GM10847 (cell line): ENCODE data around the gene SLC28A1.

Experiments
- POLR2A ChIP-seq: IDR thresholded peaks from 2 replicates; pipeline ENCODE4 v1.6.1; 2011; ENCODE audit not compliant: insufficient read length; ENCODE audit errors: extremely low read depth

Gene SLC28A1

DNA sequence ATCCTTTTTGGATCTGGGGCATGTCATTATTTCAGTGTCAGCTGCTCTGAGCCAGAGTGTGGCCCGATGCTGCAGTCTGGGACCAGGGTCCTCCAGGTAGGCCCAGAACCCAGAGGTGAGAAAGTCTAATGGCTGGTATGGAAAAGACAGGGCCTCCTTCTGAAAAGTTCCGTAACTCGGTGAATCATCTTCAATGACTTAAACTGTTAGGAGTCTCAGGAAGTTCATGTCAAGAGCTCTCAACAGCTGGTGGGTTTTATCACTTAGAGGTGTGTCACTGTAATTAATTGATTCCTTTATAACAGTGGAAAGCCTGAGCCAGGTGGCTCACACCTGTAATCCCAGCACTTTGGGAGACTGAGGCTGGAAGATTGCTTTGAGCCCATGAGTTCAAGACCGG is 68.7 kb downstream of the SLC28A1 start:
- no peak for TF ChIP-seq POLR2A

DNA sequence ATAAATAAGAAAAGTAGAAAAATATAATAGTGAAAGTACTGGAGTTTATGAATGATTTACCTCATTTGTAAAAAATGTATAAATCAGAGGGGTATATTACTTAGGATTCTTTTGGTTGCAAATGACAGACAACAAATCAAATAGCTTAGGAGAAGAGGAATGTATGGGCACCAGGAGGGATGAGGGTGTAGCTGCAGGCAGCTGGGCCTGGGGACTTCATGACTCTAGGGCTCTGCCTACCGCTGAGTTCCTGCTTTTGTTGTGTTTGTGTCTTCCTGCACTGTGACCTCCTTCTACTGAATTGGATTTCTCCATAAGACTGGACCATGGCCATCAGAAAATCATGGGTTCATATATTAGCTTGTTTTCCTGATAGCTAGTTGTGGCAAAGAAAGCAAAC is 69.3 kb downstream of the SLC28A1 start:
- TF ChIP-seq POLR2A, result no peak

DNA sequence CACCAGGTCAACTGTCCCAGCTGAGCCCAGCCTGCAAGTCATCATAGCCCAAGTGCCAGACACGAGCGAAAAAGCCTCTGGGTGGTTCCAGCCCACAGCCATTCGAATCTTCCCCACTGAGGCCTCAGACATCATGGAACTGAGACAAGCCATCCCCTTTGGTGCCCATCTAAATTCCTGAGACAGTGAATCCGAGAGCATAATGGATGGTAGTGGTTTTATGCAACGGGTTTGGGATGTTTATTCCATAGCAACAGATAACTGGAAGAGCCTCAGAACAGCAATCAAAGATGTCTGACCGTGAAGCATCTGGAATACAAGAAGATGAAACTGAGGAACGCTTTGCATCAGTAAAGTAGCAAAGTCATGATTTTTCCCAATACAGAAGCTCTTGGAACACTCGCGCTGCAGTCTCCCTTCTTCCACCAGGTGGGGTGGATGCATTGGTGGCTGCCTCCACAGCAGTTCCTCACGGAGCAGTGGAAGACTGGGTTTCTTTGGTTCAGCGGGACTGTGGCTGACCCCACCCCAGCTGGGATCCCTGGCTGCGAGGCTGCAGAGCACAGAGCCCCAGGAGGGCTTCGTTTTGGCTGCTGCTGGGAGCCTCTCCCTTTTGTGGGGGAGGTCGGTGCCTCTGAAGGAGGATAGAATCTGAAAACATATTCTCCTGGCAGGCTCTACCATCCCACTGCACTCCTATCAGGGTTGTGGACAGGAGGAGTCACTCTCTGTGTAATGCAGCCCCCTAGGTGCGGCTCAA is 70.8 kb downstream of the SLC28A1 start:
- no peak for TF ChIP-seq POLR2A

DNA sequence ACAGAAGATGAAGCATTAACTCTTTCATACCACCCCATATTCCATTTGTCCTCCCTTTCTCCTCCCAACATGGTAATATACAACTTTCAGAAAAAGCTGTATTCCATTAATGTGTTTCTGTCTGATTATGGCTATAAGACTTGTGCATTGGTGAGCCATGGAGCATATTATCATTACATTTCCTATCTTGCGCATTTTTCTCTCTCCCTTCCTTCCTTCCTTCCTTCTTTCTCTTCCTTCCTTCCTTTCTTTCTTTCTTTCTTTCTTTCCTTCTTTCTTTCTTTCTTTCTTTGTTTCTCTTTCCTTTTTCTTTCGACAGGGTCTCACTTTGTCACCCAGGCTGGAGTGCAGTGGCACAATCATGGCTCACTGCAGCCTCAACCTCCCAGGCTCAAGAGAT is 71.7 kb downstream of the SLC28A1 start:
- no peak for TF ChIP-seq POLR2A

DNA sequence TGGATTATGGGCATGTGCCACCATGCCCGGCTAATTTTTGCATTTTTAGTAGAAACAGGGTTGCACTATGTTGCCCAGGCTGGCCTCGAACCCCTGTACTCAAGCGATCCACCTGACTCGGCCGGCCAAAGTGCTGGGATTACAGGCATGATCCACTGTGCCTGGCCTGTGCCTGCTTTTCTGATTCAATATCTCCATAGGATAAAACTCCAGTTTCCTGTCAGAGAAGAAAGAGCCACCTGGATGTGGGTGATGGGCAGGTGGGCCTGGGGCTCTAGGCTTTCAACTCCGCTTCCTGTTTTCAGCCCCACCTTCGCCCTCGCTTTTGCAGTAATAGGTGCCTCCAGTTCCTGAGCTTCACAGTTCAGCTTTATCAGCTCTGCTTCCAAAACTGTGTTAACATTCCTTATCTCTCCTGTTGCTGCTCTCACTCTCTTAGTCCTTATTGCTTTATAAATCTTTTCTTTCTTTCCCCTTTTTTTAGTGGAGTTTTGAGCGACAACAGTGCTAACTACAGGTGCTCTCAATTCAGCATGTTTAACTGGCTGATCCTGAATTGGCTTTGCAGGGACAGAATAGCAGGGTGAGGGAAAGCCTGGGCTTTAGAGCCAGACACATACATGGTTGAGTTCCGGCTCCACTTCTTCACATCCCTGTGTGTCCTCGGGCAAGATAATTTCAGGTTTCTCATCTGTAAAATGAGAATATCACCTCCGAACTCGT is 76.1 kb downstream of the SLC28A1 start:
- no peak for TF ChIP-seq POLR2A

DNA sequence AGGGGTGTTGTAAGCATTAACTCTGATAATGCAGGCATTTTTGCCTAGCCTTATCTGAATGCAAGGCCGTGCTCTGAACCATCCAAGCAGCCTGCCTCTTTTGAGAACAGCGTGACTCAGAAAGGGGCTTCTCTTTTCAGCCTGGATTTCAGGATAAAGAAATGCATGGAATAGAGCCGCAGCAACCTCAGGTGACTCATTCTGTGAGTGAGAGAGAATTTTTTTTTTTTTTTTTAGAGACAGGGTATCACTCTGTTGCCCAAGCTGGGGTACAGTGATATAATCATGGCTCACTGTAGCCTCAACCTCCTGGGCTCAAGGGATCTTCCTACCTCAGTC is 76.6 kb downstream of the SLC28A1 start:
- no peak for TF ChIP-seq POLR2A

DNA sequence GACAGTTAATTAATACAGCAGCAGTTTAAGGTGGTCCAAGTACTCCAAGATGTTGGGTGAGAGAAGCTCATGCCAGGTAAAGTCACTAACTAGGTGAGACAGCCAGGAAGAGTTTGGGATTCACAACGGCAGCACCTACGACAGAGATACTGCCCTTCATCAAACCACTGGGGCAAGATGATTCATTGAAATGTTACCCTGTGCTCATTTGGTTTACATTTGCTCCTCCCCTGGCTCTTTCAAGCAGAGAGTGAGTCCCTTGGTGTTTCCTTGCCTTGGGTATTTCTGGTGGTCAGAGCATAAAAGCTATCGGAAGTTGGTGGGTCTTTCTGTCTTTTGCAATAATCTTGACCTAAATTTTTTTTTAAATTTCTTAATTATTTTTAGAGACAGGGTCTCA is 77.2 kb downstream of the SLC28A1 start:
- TF ChIP-seq POLR2A, result no peak

DNA sequence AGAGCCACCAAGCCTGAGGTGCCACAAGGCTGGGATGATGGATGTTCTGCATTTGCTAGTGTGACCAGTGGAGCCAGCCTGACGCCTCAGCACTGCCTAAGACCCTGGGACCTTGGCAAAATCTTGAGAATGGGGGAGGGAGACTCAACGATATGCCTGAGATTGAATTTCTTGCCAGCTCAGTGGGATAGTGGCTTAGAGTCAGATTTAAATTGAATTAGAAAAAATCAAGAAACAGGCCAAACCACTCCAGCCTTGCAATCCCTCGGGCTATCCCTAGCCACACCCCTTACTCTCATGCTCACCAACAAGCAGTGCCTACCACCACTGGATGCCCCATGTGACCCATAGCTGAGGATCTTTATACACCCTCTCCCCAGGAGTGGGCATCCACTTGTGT is 78.5 kb downstream of the SLC28A1 start:
- TF ChIP-seq POLR2A, result no peak

DNA sequence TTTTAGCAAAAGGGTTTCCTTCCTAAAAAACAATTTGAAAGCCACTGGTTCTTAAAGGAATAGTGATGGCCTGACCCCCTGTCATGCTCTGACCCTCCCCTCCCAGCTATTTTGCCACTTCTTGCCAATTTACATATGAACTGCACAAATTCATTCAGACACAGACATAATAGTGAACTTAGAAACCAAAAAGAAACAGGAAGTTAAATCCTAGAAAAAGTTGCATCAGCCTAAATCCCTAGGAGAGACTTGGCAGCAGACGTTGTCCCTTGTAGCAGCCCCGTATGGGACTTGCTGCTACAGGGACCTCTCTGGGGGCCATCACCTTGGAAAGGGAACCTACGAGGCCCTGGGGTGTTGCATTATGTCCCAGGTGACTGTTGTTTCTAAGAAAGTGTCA is 82.9 kb downstream of the SLC28A1 start:
- no peak for TF ChIP-seq POLR2A

DNA sequence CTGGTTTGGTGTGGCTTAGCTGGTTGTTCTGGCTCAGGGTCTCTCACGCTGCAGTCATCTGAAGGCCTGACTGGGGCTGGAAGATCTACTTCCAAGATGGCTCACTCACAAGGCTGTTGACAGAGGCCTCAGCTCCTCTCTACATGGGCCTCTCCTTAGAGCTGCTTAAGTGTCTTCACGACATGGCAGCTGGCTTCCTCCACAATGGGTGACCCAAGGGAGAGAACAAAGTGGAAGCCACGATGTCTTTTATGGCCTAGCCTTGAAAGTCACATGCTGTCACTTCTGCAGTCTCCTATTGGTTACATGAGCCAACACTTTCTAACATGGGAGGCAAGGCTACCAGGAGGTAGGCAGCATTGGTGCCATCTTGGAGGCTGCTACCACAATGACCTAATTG is 83.8 kb downstream of the SLC28A1 start:
- no peak for TF ChIP-seq POLR2A

DNA sequence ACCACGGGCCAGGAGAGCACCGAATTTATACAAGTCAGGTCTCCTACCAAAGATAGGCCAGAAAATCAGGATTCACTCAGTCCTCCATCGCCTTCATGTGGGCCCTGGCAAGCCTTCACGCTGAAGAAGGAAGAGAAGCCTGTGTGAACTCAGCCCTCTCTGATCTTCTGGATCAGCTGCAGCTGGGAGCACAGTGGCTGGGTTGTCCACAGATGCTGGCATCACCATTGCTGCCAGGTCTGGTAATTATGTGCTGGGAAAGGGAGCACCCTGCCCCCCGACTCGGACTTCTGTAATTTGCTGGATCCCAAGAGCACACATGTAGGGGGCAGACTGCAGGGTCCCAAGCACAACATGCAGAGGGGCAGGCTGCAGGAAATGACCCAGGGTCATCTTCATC is 84.8 kb downstream of the SLC28A1 start:
- no peak for TF ChIP-seq POLR2A

DNA sequence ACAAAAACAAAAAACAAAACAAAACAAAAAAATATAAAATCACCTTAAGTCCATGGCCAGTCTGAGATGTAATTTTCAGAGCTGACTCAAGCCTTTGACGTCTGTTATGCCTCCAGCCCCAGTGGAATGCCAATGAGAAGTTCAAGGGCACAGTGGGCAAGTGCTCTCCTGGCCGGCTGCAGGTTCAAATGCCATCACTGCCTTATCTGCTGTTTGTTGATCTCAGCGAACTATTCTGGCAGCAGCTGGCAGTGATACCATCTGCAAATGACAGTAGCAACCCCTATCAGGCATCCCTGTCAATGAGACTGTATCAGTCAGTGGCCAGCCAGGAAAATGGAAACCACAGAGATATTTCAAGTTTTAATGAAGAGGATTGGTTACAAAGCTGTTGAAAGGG is 86.4 kb downstream of the SLC28A1 start:
- TF ChIP-seq POLR2A, result no peak

DNA sequence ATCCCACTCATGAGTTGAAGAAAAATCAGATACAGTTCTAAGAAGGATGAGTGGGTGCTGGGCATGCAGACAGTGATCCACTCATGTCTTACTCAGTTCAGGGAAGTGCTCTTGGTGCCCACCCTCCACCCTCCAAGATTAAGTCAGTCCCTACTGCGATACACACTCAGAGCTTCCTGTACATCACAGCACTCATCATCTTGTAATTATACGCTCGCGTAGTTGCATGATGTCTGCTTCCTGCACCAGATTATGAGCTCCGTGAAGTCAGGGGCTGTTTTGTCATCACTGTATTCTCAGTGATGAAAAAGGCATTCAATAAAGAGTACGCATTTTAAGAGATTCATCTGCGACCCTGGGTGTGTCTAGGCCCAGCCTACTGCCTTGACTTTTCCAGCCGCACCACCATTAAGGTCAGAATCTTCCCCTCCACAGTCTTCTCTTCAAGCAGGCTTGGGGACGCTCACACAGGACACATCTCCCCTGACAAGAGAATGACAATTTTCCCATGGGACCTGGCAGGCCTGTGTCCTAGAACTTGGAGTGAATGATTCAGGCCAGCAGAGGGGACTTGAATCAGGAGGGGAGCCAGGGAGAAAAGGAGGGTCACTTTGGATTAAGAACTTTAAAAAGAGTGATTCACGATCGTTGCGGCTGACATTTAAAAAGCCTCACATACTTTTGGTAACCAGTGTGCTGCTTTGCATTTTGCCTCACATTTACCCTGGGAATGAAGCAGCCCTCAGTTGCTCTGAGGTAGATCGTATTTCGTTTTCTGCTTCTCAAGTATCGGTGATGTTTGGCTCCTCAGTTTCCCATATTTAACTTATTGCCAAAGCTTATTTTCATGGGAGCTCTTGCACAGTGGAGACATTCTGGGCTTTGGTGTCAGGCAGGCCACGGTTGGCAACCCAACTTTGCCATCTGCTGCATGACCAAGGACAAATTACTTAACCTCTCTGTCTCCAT is 89.3 kb downstream of the SLC28A1 start:
- no peak for TF ChIP-seq POLR2A

DNA sequence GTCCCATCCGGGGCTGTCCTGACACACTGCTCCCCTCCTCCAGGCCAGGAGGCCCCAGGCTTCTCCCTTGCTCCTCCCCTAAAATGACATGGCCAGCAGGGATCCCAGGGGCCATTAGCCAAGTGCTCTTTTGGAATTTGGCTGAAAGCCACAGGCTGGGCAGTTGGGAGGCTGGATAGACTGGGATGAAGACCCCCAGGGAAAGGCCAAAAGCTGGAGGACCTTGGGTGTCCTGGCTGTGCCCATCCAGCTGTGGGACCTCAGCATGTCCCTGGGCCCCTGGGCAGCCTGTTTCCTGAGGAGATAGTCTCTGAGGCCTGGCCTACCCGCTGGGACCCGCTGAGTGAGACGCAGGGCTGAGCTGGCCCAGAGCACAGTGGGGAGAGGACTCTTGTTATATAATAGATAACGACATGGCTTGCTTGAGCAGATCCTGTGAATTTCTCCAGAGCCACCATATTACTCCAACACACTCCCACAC is 91.4 kb downstream of the SLC28A1 start:
- no peak for TF ChIP-seq POLR2A

DNA sequence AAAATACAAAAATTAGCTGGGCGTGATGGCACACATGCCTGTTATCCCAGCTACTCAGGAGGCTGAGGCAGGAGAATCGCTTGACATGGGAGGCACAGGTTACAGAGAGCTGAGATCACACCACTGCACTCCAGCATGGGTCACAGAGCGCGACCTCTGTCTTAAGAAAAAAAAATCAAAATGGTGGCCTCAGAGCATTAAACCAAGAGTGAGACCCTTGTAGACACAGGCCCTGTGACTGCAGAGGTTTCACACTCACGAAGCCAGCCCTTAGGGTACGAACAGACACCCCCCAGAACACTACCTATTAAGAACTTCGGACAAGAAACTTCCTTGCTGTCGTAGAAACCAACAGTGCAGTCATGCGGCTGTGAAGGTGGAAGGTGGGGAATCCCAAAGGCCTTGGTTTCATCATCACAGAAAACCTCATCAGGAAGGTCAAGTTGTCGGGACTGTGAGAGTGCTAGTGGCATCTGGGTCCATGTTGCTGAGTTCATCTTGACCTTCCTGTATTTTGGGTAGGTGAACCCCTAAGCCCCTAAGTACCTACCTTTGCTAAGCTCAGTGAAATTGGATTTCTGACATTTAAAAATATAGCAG is 92.4 kb downstream of the SLC28A1 start:
- no peak for TF ChIP-seq POLR2A
